SU-DHL-6 (cell line): ENCODE data around the gene MREG.

Source experiments
- H2AFZ ChIP-seq: fragments of 200-600 bp; sonication (generic); 2 replicates; pipeline ENCODE4 v1.6.1; 2014; ENCODE audit warnings: low read depth, mild to moderate bottlenecking, moderate library complexity, mixed read lengths, antibody characterized with exemption, low read length; ENCODE audit not compliant: severe bottlenecking
- H3F3A ChIP-seq: fragments of 200-600 bp; shearing (Covaris generic); 2 replicates; pipeline ENCODE4 v1.6.0; 2016; ENCODE audit warnings: antibody characterized with exemption, mild to moderate bottlenecking; ENCODE audit not compliant: insufficient read depth
- H3K27ac ChIP-seq: fragments of 200-600 bp; sonication (generic); 2 replicates; pipeline ENCODE4 v1.5.1; 2016; ENCODE audit warnings: low read depth, mild to moderate bottlenecking, low read length, moderate library complexity, mixed read lengths
- H3K27me3 ChIP-seq: fragments of 200-600 bp; sonication (generic), shearing (Covaris generic); 2 replicates; pipeline ENCODE4 v1.6.0; 2014; ENCODE audit warnings: mild to moderate bottlenecking, low read length
- H3K36me3 ChIP-seq: fragments of 200-600 bp; sonication (generic); 2 replicates; pipeline ENCODE4 v1.6.1; 2014; ENCODE audit warnings: mild to moderate bottlenecking, low read length, mixed read lengths
- H3K4me2 ChIP-seq: fragments of 300-600, 200-600 bp; shearing (Covaris generic), sonication (generic); 2 replicates; pipeline ENCODE4 v1.6.0; 2014; ENCODE audit warnings: low read length, low read depth, mild to moderate bottlenecking; ENCODE audit not compliant: poor library complexity, severe bottlenecking
- H3K4me3 ChIP-seq: fragments of 200-600 bp; sonication (generic); 2 replicates; pipeline ENCODE4 v1.5.1; 2014; ENCODE audit warnings: antibody characterized with exemption, low read length, mild to moderate bottlenecking, mixed read lengths; ENCODE audit not compliant: insufficient read depth, poor library complexity, severe bottlenecking
- H3K79me2 ChIP-seq: fragments of 200-600 bp; sonication (generic); 2 replicates; pipeline ENCODE4 v1.6.1; 2014; ENCODE audit warnings: mild to moderate bottlenecking, low read length, moderate library complexity; ENCODE audit not compliant: insufficient read depth
- H3K9ac ChIP-seq: fragments of 200-600 bp; sonication (generic); 2 replicates; pipeline ENCODE4 v1.7.0; 2014; ENCODE audit warnings: mild to moderate bottlenecking, low read length
- H3K9me2 ChIP-seq: fragments of 200-600 bp; sonication (generic); replicated peaks from 2 replicates; pipeline ENCODE4 v1.6.1; 2014; ENCODE audit warnings: low read length; ENCODE audit not compliant: insufficient read depth
- H3K9me3 ChIP-seq: fragments of 200-600 bp; sonication (generic); 2 replicates; pipeline ENCODE4 v1.6.1; 2014; ENCODE audit warnings: low read length, mixed read lengths; ENCODE audit not compliant: insufficient read depth
- H4K20me1 ChIP-seq: fragments of 200-600 bp; sonication (generic); 2 replicates; pipeline ENCODE4 v1.6.1; 2014; ENCODE audit warnings: low read depth, mild to moderate bottlenecking, antibody characterized with exemption, low read length, moderate library complexity, mixed read lengths
- EZH2phosphoT487 ChIP-seq: fragments of 200-600 bp; sonication (generic), shearing (Covaris generic); conservative IDR thresholded peaks from 2 replicates; pipeline ENCODE4 v1.6.1; 2018; ENCODE audit warnings: mild to moderate bottlenecking, antibody characterized with exemption, low read length, moderate library complexity, mixed read lengths
- TF ChIP-seq, protein P1 (sequence below): fragments of 200-600 bp; sonication (generic); IDR thresholded peaks from one replicate; pipeline ENCODE4 v1.5.1; 2017; ENCODE audit warnings: antibody characterized with exemption, mild to moderate bottlenecking, low read length, moderate library complexity; ENCODE audit not compliant: insufficient read depth, poor library complexity, severe bottlenecking

Gene MREG

DNA sequence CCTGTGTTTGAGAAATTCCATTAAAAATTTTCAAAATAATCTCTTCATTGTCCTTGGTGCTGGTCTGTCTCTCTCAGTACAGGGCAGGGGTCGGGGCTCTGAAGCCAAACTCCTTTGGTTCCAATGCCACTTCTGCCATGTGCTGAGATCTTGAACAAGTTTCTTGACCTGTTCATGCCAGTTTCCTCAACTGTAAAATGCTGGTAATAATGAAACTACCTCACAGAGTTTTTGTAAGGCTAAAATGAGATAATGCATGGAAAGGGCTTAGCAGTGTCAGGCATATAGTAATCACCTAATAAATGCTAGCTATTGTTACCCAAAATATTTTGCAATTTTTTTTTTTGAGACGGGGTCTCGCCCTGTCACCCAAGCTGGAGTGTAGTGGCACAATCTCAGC lies 16.9 kb upstream of the MREG start:
- H3K9me2 ChIP-seq, result no peaks in the 10 kb centered on the region
- H3K79me2 ChIP-seq, result no peaks in the 10 kb centered on the region
- no peak for TF ChIP-seq EZH2phosphoT487
- TF ChIP-seq, protein P1, sequence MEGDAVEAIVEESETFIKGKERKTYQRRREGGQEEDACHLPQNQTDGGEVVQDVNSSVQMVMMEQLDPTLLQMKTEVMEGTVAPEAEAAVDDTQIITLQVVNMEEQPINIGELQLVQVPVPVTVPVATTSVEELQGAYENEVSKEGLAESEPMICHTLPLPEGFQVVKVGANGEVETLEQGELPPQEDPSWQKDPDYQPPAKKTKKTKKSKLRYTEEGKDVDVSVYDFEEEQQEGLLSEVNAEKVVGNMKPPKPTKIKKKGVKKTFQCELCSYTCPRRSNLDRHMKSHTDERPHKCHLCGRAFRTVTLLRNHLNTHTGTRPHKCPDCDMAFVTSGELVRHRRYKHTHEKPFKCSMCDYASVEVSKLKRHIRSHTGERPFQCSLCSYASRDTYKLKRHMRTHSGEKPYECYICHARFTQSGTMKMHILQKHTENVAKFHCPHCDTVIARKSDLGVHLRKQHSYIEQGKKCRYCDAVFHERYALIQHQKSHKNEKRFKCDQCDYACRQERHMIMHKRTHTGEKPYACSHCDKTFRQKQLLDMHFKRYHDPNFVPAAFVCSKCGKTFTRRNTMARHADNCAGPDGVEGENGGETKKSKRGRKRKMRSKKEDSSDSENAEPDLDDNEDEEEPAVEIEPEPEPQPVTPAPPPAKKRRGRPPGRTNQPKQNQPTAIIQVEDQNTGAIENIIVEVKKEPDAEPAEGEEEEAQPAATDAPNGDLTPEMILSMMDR, result no peak
- H2AFZ ChIP-seq, result no peak overlapping the region
- H3K27me3 ChIP-seq, result no peaks in the 10 kb centered on the region
- H3F3A ChIP-seq, result no peaks in the 10 kb centered on the region
- H3K36me3 ChIP-seq, result no peaks in the 10 kb centered on the region
- no peak overlapping the region for H3K9ac ChIP-seq
- H3K4me3 ChIP-seq, result no peak overlapping the region
- no peaks in the 10 kb centered on the region for H4K20me1 ChIP-seq
- no peak overlapping the region for H3K27ac ChIP-seq
- H3K4me2 ChIP-seq, result no peak overlapping the region
- H3K9me3 ChIP-seq, result no peaks in the 10 kb centered on the region

DNA sequence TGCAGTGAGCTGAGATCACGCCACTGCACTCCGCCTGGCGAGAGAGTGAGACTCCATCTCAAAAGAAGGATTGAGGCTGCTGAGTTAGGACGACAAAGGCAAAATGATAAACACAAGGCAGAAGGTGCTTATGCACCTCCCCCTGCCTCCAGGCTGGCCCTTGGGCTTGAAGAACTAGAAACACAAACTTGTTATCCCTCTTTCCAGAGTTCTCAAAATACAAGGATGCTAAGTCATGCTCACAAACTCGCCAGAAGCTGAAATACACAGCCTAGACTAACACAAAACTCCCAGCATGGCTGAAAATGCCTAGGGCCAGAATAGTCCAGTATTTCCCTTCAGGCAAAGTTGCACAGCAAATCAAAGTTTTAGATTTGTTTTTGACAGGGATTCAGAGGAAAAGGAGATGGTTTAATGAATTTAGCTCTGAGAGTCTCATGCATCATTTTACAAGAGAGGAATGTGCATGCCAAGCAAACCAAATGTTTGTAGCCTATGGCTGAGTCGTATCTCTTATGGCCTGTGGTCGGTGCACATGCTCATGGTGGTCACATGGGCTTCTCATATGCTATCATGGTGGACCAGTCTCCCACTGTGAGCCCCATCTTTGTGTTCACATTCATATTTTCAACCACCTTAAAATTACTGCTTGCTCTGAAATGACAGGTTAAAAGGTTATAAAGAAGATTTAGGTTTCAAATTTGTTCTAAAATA lies 16.2 kb upstream of the MREG start:
- no peaks in the 10 kb centered on the region for H3F3A ChIP-seq
- no peaks in the 10 kb centered on the region for H3K79me2 ChIP-seq
- H3K9me3 ChIP-seq, result no peaks in the 10 kb centered on the region
- H4K20me1 ChIP-seq, result no peaks in the 10 kb centered on the region
- H3K36me3 ChIP-seq, result no peaks in the 10 kb centered on the region
- H3K27ac ChIP-seq, result no peak overlapping the region
- no peak overlapping the region for H3K4me2 ChIP-seq
- no peak for TF ChIP-seq EZH2phosphoT487
- TF ChIP-seq, protein P1, result no peak
- H3K27me3 ChIP-seq, result no peaks in the 10 kb centered on the region
- H3K9ac ChIP-seq, result no peak overlapping the region
- no peak overlapping the region for H3K4me3 ChIP-seq
- H3K9me2 ChIP-seq, result no peaks in the 10 kb centered on the region
- H2AFZ ChIP-seq, result no peak overlapping the region

DNA sequence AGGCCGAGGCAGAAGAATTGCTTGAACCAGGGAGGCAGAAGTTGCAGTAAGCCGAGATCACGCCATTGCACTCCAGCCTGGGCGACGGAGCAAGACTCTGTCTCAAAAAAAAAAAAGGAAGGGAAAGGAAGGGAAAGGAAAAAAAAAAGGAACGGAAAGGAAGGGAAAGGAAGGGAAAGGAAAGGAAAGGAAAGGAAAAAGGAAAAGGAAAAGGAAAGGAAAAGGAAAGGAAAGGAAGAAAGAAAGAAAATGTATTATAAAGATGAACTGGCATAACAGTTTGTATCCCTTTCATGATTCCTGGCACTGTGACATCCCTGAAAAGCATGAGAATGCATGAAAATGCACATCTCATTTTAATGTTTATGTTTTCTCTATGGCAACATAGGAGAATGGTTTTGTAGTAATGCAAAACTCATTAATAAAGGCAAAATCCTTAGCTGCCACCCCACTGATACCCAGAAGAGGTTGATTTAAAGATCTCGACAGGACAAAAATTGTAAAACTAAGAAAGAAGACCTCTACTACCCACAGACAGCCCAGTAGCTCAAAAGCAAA lies 11.5 kb upstream of the MREG start:
- H4K20me1 ChIP-seq, result no peaks in the 10 kb centered on the region
- H3K4me2 ChIP-seq, result no peak overlapping the region
- no peak overlapping the region for H2AFZ ChIP-seq
- H3K9me2 ChIP-seq, result no peaks in the 10 kb centered on the region
- H3F3A ChIP-seq, result no peaks in the 10 kb centered on the region
- H3K79me2 ChIP-seq, result no peaks in the 10 kb centered on the region
- no peaks in the 10 kb centered on the region for H3K9me3 ChIP-seq
- H3K27me3 ChIP-seq, result no peaks in the 10 kb centered on the region
- no peak overlapping the region for H3K27ac ChIP-seq
- no peak for TF ChIP-seq EZH2phosphoT487
- TF ChIP-seq, protein P1, result no peak
- no peak overlapping the region for H3K9ac ChIP-seq
- H3K4me3 ChIP-seq, result no peak overlapping the region
- H3K36me3 ChIP-seq, result no peaks in the 10 kb centered on the region
